Left lung (tissue), 10 donors: ENCODE measurements around the gene HCFC1. TPM values are rescaled to one million over a fixed set of nuclear protein-coding genes. Genes with fewer than 3 reads are reported as not detected.
A peak's percentile ranks its signal among the peaks of the same experiment; 100 is the strongest.
"Not testable (repeated sequence)": the region's sequence is repeated elsewhere in the genome, so short reads cannot be mapped to it uniquely, and the experiment has no call there.

Experiments used
- ATAC-seq: fragments of 200-7000 bp; cut with Tn5 transposase; one replicate; pipeline ENCODE4 v1.9.1; 2020; ENCODE audit warnings: moderate library complexity
- DNase-seq, 4 donors: peaks; one replicate each; pipeline ENCODE4 v3.0.0-alpha.2; 2013 to 2020
- H3K27ac ChIP-seq, 2 donors: fragments of 200-600 bp; sonication (generic) in 1 of 2; one replicate each; pipeline versions ENCODE4 v1.5.0 to v1.8.0; 2020 to 2021
- H3K27me3 ChIP-seq, 2 donors: fragments of 200-600 bp; sonication (generic) in 1 of 2; one replicate each; pipeline versions ENCODE4 v1.5.0 to v1.8.0; 2020 to 2021
- H3K36me3 ChIP-seq, 2 donors: fragments of 200-600 bp; sonication (generic) in 1 of 2; one replicate each; pipeline versions ENCODE4 v1.5.0 to v1.8.0; 2020 to 2021
- H3K4me1 ChIP-seq, 2 donors: fragments of 200-600 bp; one replicate each; pipeline ENCODE4 v1.8.0; 2021
- H3K4me3 ChIP-seq, 2 donors: fragments of 200-600 bp; sonication (generic) in 1 of 2; one replicate each; pipeline versions ENCODE4 v1.5.0 to v1.8.0; 2020 to 2021; ENCODE audit warnings: mild to moderate bottlenecking in 1 of 2
- H3K9me3 ChIP-seq, 2 donors: fragments of 200-600 bp; sonication (generic) in 1 of 2; one replicate each; pipeline versions ENCODE4 v1.5.0 to v1.8.0; 2020 to 2021
- CTCF ChIP-seq, 2 donors: fragments of 200-600 bp; sonication (generic) in 1 of 2; IDR thresholded peaks; one replicate each; pipeline versions ENCODE4 v1.5.0 to v1.8.0; 2021; ENCODE audit warnings: antibody characterized with exemption in 2 of 2
- intact Hi-C, 2 donors: fragments of 100-400 bp; cut with DNase I; formaldehyde crosslinking; loops; one replicate each; pipeline versions ENCODE4 v1.11.2 to v1.14.2; 2022
- polyA plus RNA-seq, 6 donors: library from polyadenylated mRNA; unstranded; fragments of 120-200 nt; gene quantifications; one replicate each; pipeline ENCODE4 v1.2.1, GENCODE V29; 2013; ENCODE audit not compliant: insufficient read length in 6 of 6
- total RNA-seq, 2 donors: library from RNA; stranded (reverse); fragmentation: NEBNext Ultra II Directional; extraction: Animal tissue kit (Norgen Biotek cat#: 25700); gene quantifications; one replicate each; pipeline ENCODE4 v1.2.1, GENCODE V29; 2021
- donor health status: DM: no; HTN: yes; CAD: no.
- donor health status: DM: no; HTN: no; CAD: no.

HCFC1 gene
- total and polyA plus RNA-seq, 8 donors, result 28.4 to 58.1 (median 43.9) TPM

- intact Hi-C loops, result no loop called here
- H3K4me3 ChIP-seq, result no peak overlapping the region
- ATAC-seq, result peak; percentile 43
Observed at GRCh38 chrX:153981771-153982533, 10.3 kb upstream of the HCFC1 start.

GRCh38 chrX:153981231-153981630 lies 9.6 kb upstream of the HCFC1 start:
- H3K9me3 ChIP-seq, result no peaks in the 10 kb centered on the region
- no peak overlapping the region for H3K4me3 ChIP-seq
- H3K27me3 ChIP-seq, result peaks cover 0 to 16% of the 10 kb centered on the region in 2 donors
- ATAC-seq (no peak), DNase-seq (no peak)
- no peaks in the 10 kb centered on the region for H3K36me3 ChIP-seq
- no peak for TF ChIP-seq CTCF (IDR thresholded peaks at IDR 0.05)
- peak overlapping the region; percentile 33 to 80 for H3K27ac ChIP-seq
- peaks cover 4 to 41% of the 10 kb centered on the region in 2 donors for H3K4me1 ChIP-seq
- intact Hi-C loops, result no loop called here

More at GRCh38 chrX:153981771-153982533, 10.3 kb upstream of the HCFC1 start:
- Histone ChIP-seq H3K27ac (peak overlapping the region; percentile 33 to 80), H3K4me1 (peaks cover 4 to 41% of the 10 kb centered on the region in 2 donors), H3K9me3 (no peaks in the 10 kb centered on the region), H3K36me3 (no peaks in the 10 kb centered on the region), H3K27me3 (peaks cover 0 to 16% of the 10 kb centered on the region in 2 donors)
- no peak for TF ChIP-seq CTCF (IDR thresholded peaks at IDR 0.05)
- DNase-seq, result peak in 2 of 4 donors; percentile 73 to 86

- DNase-seq, H3K36me3 ChIP-seq, intact Hi-C loops, H3K9me3 ChIP-seq, H3K4me3 ChIP-seq, ATAC-seq, H3K27ac ChIP-seq: not testable (repeated sequence)
- peaks cover 4 to 39% of the 10 kb centered on the region in 2 donors for H3K4me1 ChIP-seq
- peaks cover 0 to 16% of the 10 kb centered on the region in 2 donors for H3K27me3 ChIP-seq
Observed at GRCh38 chrX:153980394-153980793, 8.8 kb upstream of the HCFC1 start.

- ATAC-seq, result no peak
- Histone ChIP-seq H3K4me1 (peaks cover 4 to 19% of the 10 kb centered on the region in 2 donors), H3K27me3 (no peaks in the 10 kb centered on the region), H3K27ac (peak overlapping the region; percentile 13 to 98), H3K4me3 (no peak overlapping the region), H3K9me3 (no peaks in the 10 kb centered on the region), H3K36me3 (no peaks in the 10 kb centered on the region)
- TF ChIP-seq CTCF (IDR thresholded peaks at IDR 0.05), result no peak
- intact Hi-C loops, result no loop called here
- no peak for DNase-seq
Observed at GRCh38 chrX:153974726-153975286, 3.2 kb upstream of the HCFC1 start.

- peak overlapping the region; percentile 98 to 99 for H3K27ac ChIP-seq
- no peaks in the 10 kb centered on the region for H3K9me3 ChIP-seq
- intact Hi-C loops, result no loop called here
- peaks cover 4 to 23% of the 10 kb centered on the region in 2 donors for H3K4me1 ChIP-seq
- DNase-seq (peak in 1 of 4 donors; percentile 56), ATAC-seq (no peak)
- H3K4me3 ChIP-seq, result peak overlapping the region in 1 of 2 donors; percentile 72
- H3K27me3 ChIP-seq, result no peaks in the 10 kb centered on the region
- TF ChIP-seq CTCF (IDR thresholded peaks at IDR 0.05), result no peak
- H3K36me3 ChIP-seq, result no peaks in the 10 kb centered on the region
Observed at GRCh38 chrX:153974003-153974725, 2.5 kb upstream of the HCFC1 start.
